ENCODE measurements around the gene SIGLEC11.

- no peak for TF ChIP-seq POLR2A (IDR thresholded peaks at IDR 0.05)
- no peak for TF ChIP-seq CTCF (IDR thresholded peaks at IDR 0.05)
Observed at GRCh38 chr19:49907745-49908446, 53.1 kb downstream of the SIGLEC11 start.
